ENCODE results near the gene RGS7. TPM values are rescaled to one million over a fixed set of nuclear protein-coding genes. Genes with fewer than 3 reads are reported as not detected.
"Not testable (repeated sequence)": the region's sequence is repeated elsewhere in the genome, so short reads cannot be mapped to it uniquely, and the experiment has no call there.

Gene RGS7
- total RNA-seq, 1 donor from 2014 or later: 16.0 TPM

DNA sequence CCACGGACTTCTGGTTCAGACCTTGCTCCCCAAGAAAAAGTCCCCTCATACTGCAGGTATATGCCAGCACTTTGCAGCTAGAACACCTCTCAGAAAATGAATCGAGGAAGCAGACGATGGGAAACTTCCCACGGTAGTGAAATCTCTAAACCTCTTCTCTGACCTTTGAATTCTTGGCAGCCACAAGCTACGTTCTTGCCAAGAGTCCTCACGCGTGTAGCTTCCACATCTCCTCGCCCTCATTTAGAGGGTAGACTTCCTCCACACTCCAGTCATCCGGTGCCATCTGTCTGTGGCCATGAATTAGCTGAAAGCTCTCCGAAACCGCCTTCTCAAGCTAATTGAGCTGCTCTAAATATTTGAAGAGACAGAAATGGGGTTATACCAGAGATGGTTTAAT is 127.8 kb downstream of the RGS7 start:
- Mint-ChIP-seq H3K27ac (ENCODE audit: unreplicated experiment) (no peak overlapping the region), H3K9me3 (ENCODE audit: unreplicated experiment) (no peaks in the 10 kb centered on the region), H3K27me3 (ENCODE audit: unreplicated experiment) (no peaks in the 10 kb centered on the region), H3K36me3 (ENCODE audit: unreplicated experiment) (no peaks in the 10 kb centered on the region), H3K4me1 (ENCODE audit: low read depth, unreplicated experiment) (peaks cover 5% of the 10 kb centered on the region), H3K4me3 (ENCODE audit: unreplicated experiment) (no peak overlapping the region)
- no peak for DNase-seq
- TF ChIP-seq, protein P1, sequence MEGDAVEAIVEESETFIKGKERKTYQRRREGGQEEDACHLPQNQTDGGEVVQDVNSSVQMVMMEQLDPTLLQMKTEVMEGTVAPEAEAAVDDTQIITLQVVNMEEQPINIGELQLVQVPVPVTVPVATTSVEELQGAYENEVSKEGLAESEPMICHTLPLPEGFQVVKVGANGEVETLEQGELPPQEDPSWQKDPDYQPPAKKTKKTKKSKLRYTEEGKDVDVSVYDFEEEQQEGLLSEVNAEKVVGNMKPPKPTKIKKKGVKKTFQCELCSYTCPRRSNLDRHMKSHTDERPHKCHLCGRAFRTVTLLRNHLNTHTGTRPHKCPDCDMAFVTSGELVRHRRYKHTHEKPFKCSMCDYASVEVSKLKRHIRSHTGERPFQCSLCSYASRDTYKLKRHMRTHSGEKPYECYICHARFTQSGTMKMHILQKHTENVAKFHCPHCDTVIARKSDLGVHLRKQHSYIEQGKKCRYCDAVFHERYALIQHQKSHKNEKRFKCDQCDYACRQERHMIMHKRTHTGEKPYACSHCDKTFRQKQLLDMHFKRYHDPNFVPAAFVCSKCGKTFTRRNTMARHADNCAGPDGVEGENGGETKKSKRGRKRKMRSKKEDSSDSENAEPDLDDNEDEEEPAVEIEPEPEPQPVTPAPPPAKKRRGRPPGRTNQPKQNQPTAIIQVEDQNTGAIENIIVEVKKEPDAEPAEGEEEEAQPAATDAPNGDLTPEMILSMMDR (IDR thresholded peaks at IDR 0.05; ENCODE audit: partially characterized antibody, unreplicated experiment): no peak

DNA sequence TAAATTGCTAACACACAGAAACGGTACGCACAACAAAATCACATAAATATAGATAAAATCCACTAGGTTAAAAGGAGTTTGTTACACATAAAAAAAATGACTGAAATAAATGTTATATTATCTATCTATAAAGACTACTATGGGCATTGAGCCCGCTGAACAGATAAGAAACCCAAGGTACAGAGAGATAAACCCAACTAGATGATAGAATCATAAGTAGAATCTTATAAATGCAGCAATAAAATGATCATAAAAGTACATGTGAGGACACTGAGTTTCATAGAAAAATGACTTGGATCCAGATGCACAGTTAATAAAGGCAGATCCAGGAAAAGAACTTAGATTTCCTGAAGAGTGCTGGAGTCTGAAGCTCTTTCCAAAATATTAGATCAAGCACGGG is 128.7 kb downstream of the RGS7 start:
- Mint-ChIP-seq H3K9me3 (ENCODE audit: unreplicated experiment) (no peaks in the 10 kb centered on the region), H3K4me1 (ENCODE audit: low read depth, unreplicated experiment) (peaks cover 2% of the 10 kb centered on the region), H3K36me3 (ENCODE audit: unreplicated experiment) (no peaks in the 10 kb centered on the region), H3K27me3 (ENCODE audit: unreplicated experiment) (no peaks in the 10 kb centered on the region), H3K27ac (ENCODE audit: unreplicated experiment) (no peak overlapping the region), H3K4me3 (ENCODE audit: unreplicated experiment) (no peak overlapping the region)
- DNase-seq: no peak
- TF ChIP-seq, protein P1 (IDR thresholded peaks at IDR 0.05; ENCODE audit: partially characterized antibody, unreplicated experiment): no peak

DNA sequence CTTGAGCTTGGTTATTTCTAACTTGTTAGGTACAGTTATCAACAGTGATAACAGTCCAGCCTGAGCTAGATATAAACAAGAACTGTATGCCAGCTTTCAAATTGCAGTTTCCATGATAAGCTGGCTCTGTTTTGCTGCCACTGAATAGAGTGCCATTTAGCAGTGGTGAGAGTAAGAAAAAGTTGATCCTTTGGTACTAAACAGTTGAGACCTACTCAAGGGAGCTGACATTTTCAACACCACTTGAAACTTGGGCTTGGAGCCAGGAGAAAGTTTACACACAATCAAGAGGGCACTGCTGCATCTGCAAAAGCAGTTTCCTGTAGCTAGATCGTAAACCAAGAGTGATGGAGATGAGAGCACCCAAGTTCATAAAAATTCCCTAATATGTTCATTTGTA is 131.3 kb downstream of the RGS7 start:
- Mint-ChIP-seq H3K4me3 (ENCODE audit: unreplicated experiment) (no peak overlapping the region), H3K9me3 (ENCODE audit: unreplicated experiment) (no peaks in the 10 kb centered on the region), H3K27ac (ENCODE audit: unreplicated experiment) (no peak overlapping the region)

DNA sequence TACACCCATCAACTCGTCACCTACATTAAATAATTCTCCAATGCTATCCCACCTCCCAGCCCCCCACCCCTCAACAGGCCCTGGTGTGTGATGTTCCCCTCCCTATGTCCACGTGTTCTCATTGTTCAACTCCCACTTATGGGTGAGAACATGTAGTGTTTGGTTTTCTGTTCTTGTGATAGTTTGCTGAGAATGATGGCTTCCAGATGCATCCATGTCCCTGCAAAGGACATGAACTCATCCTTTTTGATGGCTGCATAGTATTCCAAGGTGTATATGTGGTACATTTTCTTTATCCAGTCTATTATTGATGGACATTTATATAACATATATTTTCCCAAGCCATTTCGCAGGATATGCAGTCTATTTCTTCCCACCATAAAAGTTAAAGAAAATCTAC is 132.8 kb downstream of the RGS7 start:
- not testable (repeated sequence) for H3K4me3 Mint-ChIP-seq (ENCODE audit: unreplicated experiment); H3K27me3 Mint-ChIP-seq (ENCODE audit: unreplicated experiment); H3K4me1 Mint-ChIP-seq (ENCODE audit: low read depth, unreplicated experiment); H3K27ac Mint-ChIP-seq (ENCODE audit: unreplicated experiment); DNase-seq; H3K9me3 Mint-ChIP-seq (ENCODE audit: unreplicated experiment); H3K36me3 Mint-ChIP-seq (ENCODE audit: unreplicated experiment)

More for the DNA sequence above, 131.3 kb downstream of the RGS7 start:
- TF ChIP-seq, protein P1 (IDR thresholded peaks at IDR 0.05; ENCODE audit: partially characterized antibody, unreplicated experiment): no peak
- H3K27me3 Mint-ChIP-seq (ENCODE audit: unreplicated experiment): no peaks in the 10 kb centered on the region
- H3K36me3 Mint-ChIP-seq (ENCODE audit: unreplicated experiment): no peaks in the 10 kb centered on the region
- no peak for DNase-seq
- H3K4me1 Mint-ChIP-seq (ENCODE audit: low read depth, unreplicated experiment): peaks cover 2% of the 10 kb centered on the region

DNA sequence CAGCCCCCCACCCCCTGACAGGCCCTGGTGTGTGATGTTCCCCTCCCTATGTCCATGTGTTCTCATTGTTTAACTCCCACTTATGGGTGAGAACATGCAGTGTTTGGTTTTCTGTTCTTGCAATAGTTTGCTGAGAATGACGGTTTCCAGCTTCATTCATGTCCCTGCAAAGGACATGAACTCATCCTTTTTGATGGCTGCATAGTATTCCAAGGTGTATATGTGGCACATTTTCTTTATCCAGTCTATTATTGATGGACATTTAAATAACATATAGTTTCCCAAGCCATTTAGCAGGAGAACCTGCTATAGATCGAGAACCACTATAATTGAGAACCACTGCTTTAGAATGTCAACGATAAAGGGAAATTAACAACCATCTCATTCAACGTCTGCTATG is 134.2 kb downstream of the RGS7 start:
- not testable (repeated sequence) for H3K9me3 Mint-ChIP-seq (ENCODE audit: unreplicated experiment); H3K4me3 Mint-ChIP-seq (ENCODE audit: unreplicated experiment); H3K4me1 Mint-ChIP-seq (ENCODE audit: low read depth, unreplicated experiment); H3K36me3 Mint-ChIP-seq (ENCODE audit: unreplicated experiment); H3K27ac Mint-ChIP-seq (ENCODE audit: unreplicated experiment); H3K27me3 Mint-ChIP-seq (ENCODE audit: unreplicated experiment); DNase-seq

DNA sequence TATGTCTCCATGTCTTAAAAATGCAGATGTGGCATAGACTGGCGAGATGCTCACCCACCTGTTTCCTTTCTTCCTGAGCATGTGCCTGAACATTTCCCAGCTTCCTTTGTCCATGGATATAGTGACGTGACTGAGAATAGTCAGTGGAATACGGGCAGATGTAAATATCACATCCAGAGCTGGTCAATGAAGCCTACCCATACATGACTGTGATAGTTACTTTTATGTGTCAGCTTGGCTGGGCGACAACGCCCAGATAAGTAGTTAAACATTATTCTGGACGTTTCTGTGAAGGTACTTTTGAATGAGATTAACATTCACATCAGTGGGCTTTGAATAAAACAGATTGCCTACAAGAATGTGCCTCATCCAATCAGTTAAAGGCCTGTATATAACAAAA is 135.7 kb downstream of the RGS7 start:
- no peak overlapping the region for H3K27ac Mint-ChIP-seq (ENCODE audit: unreplicated experiment)

DNA sequence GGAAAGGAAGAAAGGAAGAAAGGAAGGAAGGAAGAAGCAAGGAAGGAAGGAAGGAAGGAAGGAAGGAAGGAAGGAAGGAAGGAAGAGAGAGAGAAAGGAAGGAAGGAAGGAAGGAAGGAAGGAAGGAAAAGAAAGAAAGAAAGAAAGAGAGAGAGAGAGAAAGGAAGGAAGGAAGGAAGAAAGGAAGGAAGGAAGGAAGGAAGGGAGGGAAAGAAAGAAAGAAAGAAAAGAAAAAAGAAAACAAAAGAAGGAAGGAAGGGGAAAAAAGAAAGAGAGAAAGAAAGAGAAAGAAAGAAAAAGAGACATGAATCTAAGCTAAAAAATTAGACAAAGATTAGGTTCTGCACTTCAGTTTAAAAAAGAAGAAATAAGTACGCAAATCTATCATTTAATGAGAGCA is 136.1 kb downstream of the RGS7 start:
- H3K27ac Mint-ChIP-seq (ENCODE audit: unreplicated experiment): not testable (repeated sequence)

More for the DNA sequence above, 135.7 kb downstream of the RGS7 start:
- H3K27me3 Mint-ChIP-seq (ENCODE audit: unreplicated experiment): no peaks in the 10 kb centered on the region
- no peaks in the 10 kb centered on the region for H3K36me3 Mint-ChIP-seq (ENCODE audit: unreplicated experiment)
- H3K4me3 Mint-ChIP-seq (ENCODE audit: unreplicated experiment): no peak overlapping the region
- TF ChIP-seq, protein P1 (IDR thresholded peaks at IDR 0.05; ENCODE audit: partially characterized antibody, unreplicated experiment): no peak
- H3K4me1 Mint-ChIP-seq (ENCODE audit: low read depth, unreplicated experiment): no peaks in the 10 kb centered on the region
- no peak for DNase-seq
- H3K9me3 Mint-ChIP-seq (ENCODE audit: unreplicated experiment): no peaks in the 10 kb centered on the region

More for the DNA sequence above, 136.1 kb downstream of the RGS7 start:
- not testable (repeated sequence) for H3K9me3 Mint-ChIP-seq (ENCODE audit: unreplicated experiment); H3K36me3 Mint-ChIP-seq (ENCODE audit: unreplicated experiment); DNase-seq; H3K4me1 Mint-ChIP-seq (ENCODE audit: low read depth, unreplicated experiment); H3K27me3 Mint-ChIP-seq (ENCODE audit: unreplicated experiment); H3K4me3 Mint-ChIP-seq (ENCODE audit: unreplicated experiment)
